HCT116 (cell line): ENCODE results near the gene KSR2. TPM values are rescaled to one million over a fixed set of nuclear protein-coding genes. Genes with fewer than 3 reads are reported as not detected.
"Not testable (repeated sequence)": the region's sequence is repeated elsewhere in the genome, so short reads cannot be mapped to it uniquely, and the experiment has no call there.

ENCODE experiments used
- ATAC-seq: fragments of 200-7000 bp; cut with Tn5 transposase; 2 replicates; pipeline ENCODE4 v1.9.1; 2020; ENCODE audit warnings: mild to moderate bottlenecking, moderate library complexity
- BruUV-seq: library from RNA; stranded (reverse); fragments of 400-500 nt; replicated peaks from 2 replicates; lab custom pipeline; 2021; lab: Mats Ljungman, UMichigan
- CTCF ChIA-PET: fragments of 300-600 bp; sonication (Branson Sonifier 250); formaldehyde crosslinking; loops from one replicate; lab custom pipeline; 2021; ENCODE audit warnings: antibody characterized with exemption; lab: Charles Lee
- POLR2A ChIA-PET: fragments of 300-600, 350-600 bp; sonication (Branson Sonifier 250); formaldehyde crosslinking; loops from one replicate; lab custom pipeline; 2021; ENCODE audit warnings: antibody characterized with exemption; lab: Charles Lee
- RAD21 ChIA-PET, 2 experiments: fragments of 300-600 bp; sonication (Branson Sonifier 250); formaldehyde crosslinking; loops; one replicate each; lab custom pipeline; 2023; ENCODE audit warnings: low total read pairs in 2 of 2; ENCODE audit not compliant: uncharacterized antibody in 2 of 2, unreplicated experiment in 2 of 2, low non-redundant PET in 1 of 2; lab: Charles Lee
- DNase-seq: peaks from one replicate; pipeline ENCODE4 v3.0.0-alpha.2; 2010; ENCODE audit warnings: low read depth, low spot score
- H2AFZ ChIP-seq: fragments of 200-600 bp; shearing (Covaris generic), sonication (generic); 2 replicates; pipeline ENCODE4 v1.6.1; 2017; ENCODE audit warnings: low read depth, mixed run types, mixed read lengths, antibody characterized with exemption, low read length; ENCODE audit not compliant: poor library complexity, severe bottlenecking
- H3K27ac ChIP-seq: 2 replicates; pipeline ENCODE4 v1.5.1; 2012; ENCODE audit warnings: low read depth, low read length
- H3K27me3 ChIP-seq: fragments of 200-600 bp; sonication (generic); 2 replicates; pipeline ENCODE4 v1.6.1; 2016; ENCODE audit warnings: mixed run types, low read length, mixed read lengths; ENCODE audit not compliant: insufficient read depth
- H3K36me3 ChIP-seq, 2 experiments: fragments of 200-500 bp in 1 of 2; fragments of 200-600 bp in 1 of 2; sonication (Bioruptor generic) in 1 of 2; sonication (generic) in 1 of 2; 2 replicates each; pipeline versions ENCODE4 v1.5.1 to v1.6.1; 2014 to 2016; ENCODE audit warnings: low read length in 2 of 2, inconsistent platforms in 1 of 2, mixed read lengths in 1 of 2, mixed run types in 1 of 2; ENCODE audit not compliant: insufficient read depth in 2 of 2, control insufficient read depth in 1 of 2
- H3K4me1 ChIP-seq, 2 experiments: fragments of 200-600 bp in 1 of 2; sonication (generic) in 1 of 2; 2 replicates each; pipeline versions ENCODE4 v1.5.1 to v1.6.1; 2012 to 2017; ENCODE audit warnings: low read length in 2 of 2, inconsistent platforms in 1 of 2, mild to moderate bottlenecking in 1 of 2, mixed read lengths in 1 of 2, mixed run types in 1 of 2, moderate library complexity in 1 of 2; ENCODE audit not compliant: insufficient read depth in 2 of 2, control insufficient read depth in 1 of 2
- H3K4me2 ChIP-seq: fragments of 200-600 bp; sonication (generic); 2 replicates; pipeline ENCODE4 v1.6.1; 2017; ENCODE audit warnings: mixed run types, low read length, mixed read lengths
- H3K4me3 ChIP-seq, 2 experiments: fragments of 200-600 bp in 1 of 2; sonication (generic) in 1 of 2; replicated peaks in 1 of 2; 2 replicates each; pipeline ENCODE4 v1.5.1; 2011 to 2016; ENCODE audit warnings: low read length in 2 of 2, control low read depth in 1 of 2, low read depth in 1 of 2, mild to moderate bottlenecking in 1 of 2, mixed read lengths in 1 of 2, mixed run types in 1 of 2
- H3K79me2 ChIP-seq: fragments of 200-600 bp; sonication (generic); 2 replicates; pipeline ENCODE4 v1.6.1; 2017; ENCODE audit warnings: mild to moderate bottlenecking, mixed run types, low read length, moderate library complexity, mixed read lengths; ENCODE audit not compliant: insufficient read depth
- H3K9ac ChIP-seq: fragments of 200-600 bp; sonication (generic); 2 replicates; pipeline ENCODE4 v1.6.1; 2016; ENCODE audit warnings: low read length, mixed read lengths
- H3K9me2 ChIP-seq: fragments of 200-600 bp; sonication (generic), shearing (Covaris generic); 2 replicates; pipeline ENCODE4 v1.6.1; 2017; ENCODE audit warnings: mixed run types, mild to moderate bottlenecking, moderate library complexity; ENCODE audit not compliant: insufficient read depth
- H3K9me3 ChIP-seq, 2 experiments: fragments of 200-500 bp in 1 of 2; fragments of 200-600 bp in 1 of 2; sonication (Bioruptor generic) in 1 of 2; sonication (generic) in 1 of 2; 2 replicates each; pipeline ENCODE4 v1.6.1; 2014 to 2017; ENCODE audit warnings: low read length in 2 of 2, mixed read lengths in 2 of 2, inconsistent platforms in 1 of 2, low read depth in 1 of 2, mild to moderate bottlenecking in 1 of 2, mixed run types in 1 of 2, moderate library complexity in 1 of 2; ENCODE audit not compliant: control insufficient read depth in 1 of 2, insufficient read depth in 1 of 2
- H4K20me1 ChIP-seq: fragments of 200-600 bp; sonication (generic), shearing (Covaris generic); 2 replicates; pipeline ENCODE4 v1.6.1; 2017; ENCODE audit warnings: mixed run types, mild to moderate bottlenecking, moderate library complexity; ENCODE audit not compliant: insufficient read depth
- EZH2 ChIP-seq: fragments of 200-600 bp; sonication (generic); IDR thresholded peaks from 2 replicates; pipeline ENCODE4 v1.6.1; 2017; ENCODE audit warnings: antibody characterized with exemption, mixed run types
- EZH2phosphoT487 ChIP-seq: fragments of 200-600 bp; IDR thresholded peaks from 2 replicates; pipeline ENCODE4 v1.6.1; 2018; ENCODE audit warnings: antibody characterized with exemption, borderline replicate concordance
- JUND ChIP-seq: IDR thresholded peaks from 2 replicates; pipeline ENCODE4 v1.6.1; 2012
- RAD21 ChIP-seq: IDR thresholded peaks from 2 replicates; pipeline ENCODE4 v1.6.1; 2012; ENCODE audit warnings: low read depth, mild to moderate bottlenecking
- SIN3A ChIP-seq: IDR thresholded peaks from 2 replicates; pipeline ENCODE4 v1.6.1; 2012; ENCODE audit warnings: low read depth
- SP1 ChIP-seq: IDR thresholded peaks from 2 replicates; pipeline ENCODE4 v1.6.1; 2012; ENCODE audit warnings: low read depth
- SRF ChIP-seq: IDR thresholded peaks from 2 replicates; pipeline ENCODE4 v1.6.1; 2012; ENCODE audit warnings: low read depth
- TCF7L2 ChIP-seq: IDR thresholded peaks from 2 replicates; pipeline ENCODE4 v1.7.0; 2011; ENCODE audit warnings: borderline replicate concordance, inconsistent platforms; ENCODE audit not compliant: insufficient read depth, insufficient read length; ENCODE audit errors: extremely low read depth
- YY1 ChIP-seq: IDR thresholded peaks from 2 replicates; pipeline ENCODE4 v1.6.1; 2011; ENCODE audit warnings: low read length, low read depth, moderate library complexity, mild to moderate bottlenecking; ENCODE audit not compliant: insufficient replicate concordance; ENCODE audit errors: extremely low read depth
- ZBTB33 ChIP-seq: IDR thresholded peaks from 2 replicates; pipeline ENCODE4 v1.6.1; 2011; ENCODE audit warnings: mild to moderate bottlenecking, low read length, moderate library complexity; ENCODE audit not compliant: insufficient replicate concordance; ENCODE audit errors: extremely low read depth
- ZFX ChIP-seq: fragments of 450-650 bp; IDR thresholded peaks from 2 replicates; pipeline ENCODE4 v1.6.1; 2017
- intact Hi-C: fragments of 100-400 bp; cut with micrococcal nuclease; formaldehyde crosslinking; loops from 2 replicates; pipeline ENCODE4 v1.10.0; 2022
- total RNA-seq: library from RNA; stranded (reverse); gene quantifications from one replicate; pipeline ENCODE4 v1.2.1, GENCODE V29; 2021; ENCODE audit not compliant: unreplicated experiment
- TF ChIP-seq, protein P1 (sequence below): IDR thresholded peaks from 2 replicates; pipeline ENCODE4 v1.6.1; 2012

Gene KSR2
- total RNA-seq, 1 experiment from 2014 or later: 10.1 TPM

- TF ChIP-seq EZH2: no peak
- TF ChIP-seq EZH2phosphoT487: no peak
- no peak for TF ChIP-seq ZFX
- TF ChIP-seq SRF: no peak
- no peak for TF ChIP-seq SP1
- TF ChIP-seq RAD21: no peak
- no peak for TF ChIP-seq YY1
- TF ChIP-seq, protein P1, sequence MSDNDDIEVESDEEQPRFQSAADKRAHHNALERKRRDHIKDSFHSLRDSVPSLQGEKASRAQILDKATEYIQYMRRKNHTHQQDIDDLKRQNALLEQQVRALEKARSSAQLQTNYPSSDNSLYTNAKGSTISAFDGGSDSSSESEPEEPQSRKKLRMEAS: no peak
- TF ChIP-seq ZBTB33: no peak
- no peak for TF ChIP-seq JUND
- no peak for TF ChIP-seq SIN3A
- no peak for TF ChIP-seq TCF7L2
Measured at GRCh38 chr12:117803001-117803400, 165.8 kb downstream of the KSR2 start (continued).

DNA sequence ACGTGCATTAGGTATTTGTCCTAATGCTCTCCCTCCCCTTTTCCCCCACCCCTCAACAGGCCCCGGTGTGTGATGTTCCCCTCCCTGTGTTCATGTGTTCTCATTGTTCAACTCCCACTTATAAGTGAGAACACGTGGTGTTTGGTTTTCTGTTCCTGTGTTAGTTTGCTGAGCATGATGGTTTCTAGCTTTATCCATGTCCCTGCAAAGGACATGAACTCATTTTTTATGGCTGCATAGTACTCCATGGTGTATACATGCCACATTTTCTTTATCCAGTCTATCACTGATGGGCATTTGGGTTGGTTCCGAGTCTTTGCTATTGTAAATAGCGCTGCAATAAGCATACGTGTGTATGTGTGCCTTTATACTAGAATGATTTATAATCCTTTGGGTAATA, 168.1 kb downstream of the KSR2 start:
- H3K4me2 ChIP-seq, POLR2A ChIA-PET, H3K9ac ChIP-seq, H3K4me3 ChIP-seq, ATAC-seq, H3K9me2 ChIP-seq, RAD21 ChIA-PET, H3K27ac ChIP-seq, H2AFZ ChIP-seq, H3K9me3 ChIP-seq, H3K79me2 ChIP-seq, H3K4me1 ChIP-seq, H3K27me3 ChIP-seq, H3K36me3 ChIP-seq, CTCF ChIA-PET, BruUV-seq, DNase-seq, H4K20me1 ChIP-seq, intact Hi-C loops: not testable (repeated sequence)
